Kidney (tissue), 14 donors: ENCODE data around the gene PPM1H. TPM values are rescaled to one million over a fixed set of nuclear protein-coding genes. Genes with fewer than 3 reads are reported as not detected.

ENCODE experiments used
- DNase-seq, 5 donors: peaks; one replicate each; pipeline ENCODE4 v3.0.0-alpha.2; 2013 to 2020
- FAIRE-seq: peaks from 2 replicates; lab custom pipeline; 2012; peaks lifted over from hg19 to GRCh38; lab: Jason Lieb, UNC
- H3K27ac ChIP-seq, 2 donors: one replicate each; pipeline ENCODE4 v1.7.0; 2013; ENCODE audit warnings: low read depth in 2 of 2, low read length in 2 of 2, inconsistent platforms in 1 of 2
- H3K27me3 ChIP-seq: one replicate; pipeline ENCODE4 v1.7.1; 2013; ENCODE audit warnings: low read length, inconsistent platforms; ENCODE audit not compliant: control insufficient read depth, insufficient read depth
- H3K36me3 ChIP-seq, 3 donors: one replicate each; pipeline versions ENCODE4 v1.7.0 to v1.7.1; 2013; ENCODE audit warnings: low read length in 3 of 3, control low read depth in 1 of 3, inconsistent platforms in 1 of 3; ENCODE audit not compliant: insufficient read depth in 3 of 3, control insufficient read depth in 2 of 3
- H3K4me1 ChIP-seq, 3 donors: one replicate each; pipeline versions ENCODE4 v1.7.0 to v1.7.1; 2013; ENCODE audit warnings: low read length in 3 of 3, inconsistent platforms in 1 of 3, low read depth in 1 of 3; ENCODE audit not compliant: control insufficient read depth in 2 of 3, insufficient read depth in 2 of 3
- H3K4me3 ChIP-seq, 3 donors: one replicate each; pipeline versions ENCODE4 v1.7.0 to v1.8.1; 2013; ENCODE audit warnings: low read length in 3 of 3, control low read depth in 1 of 3, inconsistent platforms in 1 of 3
- H3K9ac ChIP-seq, 3 donors: one replicate each; pipeline versions ENCODE4 v1.7.0 to v1.7.1; 2013; ENCODE audit warnings: low read length in 3 of 3, control low read depth in 1 of 3, inconsistent platforms in 1 of 3
- H3K9me3 ChIP-seq, 3 donors: one replicate each; pipeline versions ENCODE4 v1.7.0 to v1.7.1; 2013; ENCODE audit warnings: low read length in 3 of 3, control low read depth in 1 of 3, inconsistent platforms in 1 of 3; ENCODE audit not compliant: control insufficient read depth in 2 of 3, insufficient read depth in 1 of 3
- CTCF ChIP-seq: IDR thresholded peaks from 3 replicates; pipeline ENCODE4 v1.5.1; 2012; ENCODE audit warnings: mild to moderate bottlenecking, moderate library complexity, borderline replicate concordance; ENCODE audit not compliant: insufficient read depth; ENCODE audit errors: extremely low read depth
- intact Hi-C: fragments of 100-400 bp; cut with DNase I; formaldehyde crosslinking; loops from one replicate; pipeline ENCODE4 v1.11.1; 2022
- polyA plus RNA-seq: library from polyadenylated mRNA; stranded (reverse); fragments of 350-450 nt; fragmentation: Illumina TruSeq; extraction: RNeasy Lipid Tissue Mini Kit (QIAGEN cat#74804); gene quantifications from one replicate; pipeline ENCODE4 v1.2.3, GENCODE V29; 2014; ENCODE audit warnings: low read depth, low replicate concordance; ENCODE audit not compliant: insufficient read depth
- total RNA-seq: library from RNA; stranded (reverse); fragmentation: NEBNext Ultra II Directional; extraction: Animal tissue kit (Norgen Biotek cat#: 25700); gene quantifications from one replicate; pipeline ENCODE4 v1.2.1, GENCODE V29; 2021
- donor health status: control.
- donor health status: control.
- donor health status: control.
- donor health status: control.
- donor health status: control.
- donor health status: DM: yes; HTN: yes; CAD: no.
- donor health status: Normal renal cell carcinoma (clear cell type).

PPM1H gene
- total and polyA plus RNA-seq, 2 donors from 2014 or later: 8.7 to 25.0 TPM

- H3K4me1 ChIP-seq: no peaks in the 10 kb centered on the region
- H3K27me3 ChIP-seq: no peaks in the 10 kb centered on the region
- intact Hi-C loops: no loop called here
- no peak overlapping the region for H3K4me3 ChIP-seq
- no peak for TF ChIP-seq CTCF
- FAIRE-seq (no peak), DNase-seq (no peak)
- no peaks in the 10 kb centered on the region for H3K36me3 ChIP-seq
- no peaks in the 10 kb centered on the region for H3K9me3 ChIP-seq
- H3K9ac ChIP-seq: no peak overlapping the region
- no peak overlapping the region for H3K27ac ChIP-seq
Measured at GRCh38 chr12:62860020-62860419, 74.9 kb downstream of the PPM1H start.

GRCh38 chr12:62859321-62859737 lies 75.6 kb downstream of the PPM1H start:
- Histone ChIP-seq H3K4me1 (peaks cover 0 to 1% (median 0%) of the 10 kb centered on the region in 3 donors), H3K36me3 (no peaks in the 10 kb centered on the region), H3K9me3 (no peaks in the 10 kb centered on the region), H3K27me3 (no peaks in the 10 kb centered on the region), H3K4me3 (no peak overlapping the region), H3K9ac (no peak overlapping the region), H3K27ac (no peak overlapping the region)
- DNase-seq: no peak
- FAIRE-seq: no peak
- intact Hi-C loops: no loop called here
- TF ChIP-seq CTCF: no peak

- Histone ChIP-seq H3K27ac (no peak overlapping the region), H3K4me3 (no peak overlapping the region), H3K9me3 (no peaks in the 10 kb centered on the region), H3K9ac (no peak overlapping the region), H3K27me3 (no peaks in the 10 kb centered on the region), H3K4me1 (peaks cover 0 to 4% (median 0%) of the 10 kb centered on the region in 3 donors), H3K36me3 (no peaks in the 10 kb centered on the region)
- TF ChIP-seq CTCF: no peak
- intact Hi-C loops: no loop called here
- no peak for FAIRE-seq
- no peak for DNase-seq
Measured at GRCh38 chr12:62856454-62856853, 78.5 kb downstream of the PPM1H start.

- H3K4me1 ChIP-seq: peaks cover 0 to 4% (median 0%) of the 10 kb centered on the region in 3 donors
- TF ChIP-seq CTCF: no peak
- no peaks in the 10 kb centered on the region for H3K9me3 ChIP-seq
- H3K9ac ChIP-seq: no peak overlapping the region
- DNase-seq: peak in 1 of 5 donors; percentile 32
- H3K4me3 ChIP-seq: no peak overlapping the region
- H3K27me3 ChIP-seq: no peaks in the 10 kb centered on the region
- no peaks in the 10 kb centered on the region for H3K36me3 ChIP-seq
- FAIRE-seq: no peak
- H3K27ac ChIP-seq: no peak overlapping the region
- intact Hi-C loops: no loop called here
Measured at GRCh38 chr12:62854024-62854423, 80.9 kb downstream of the PPM1H start.
